Skeletal muscle tissue (tissue), 4 donors: ENCODE results near the gene NCAPD3. TPM values are rescaled to one million over a fixed set of nuclear protein-coding genes. Genes with fewer than 3 reads are reported as not detected.
"Not testable (repeated sequence)": the region's sequence is repeated elsewhere in the genome, so short reads cannot be mapped to it uniquely, and the experiment has no call there.

Source experiments
- H3K27ac ChIP-seq: one replicate; pipeline ENCODE4 v1.7.0; 2013; ENCODE audit warnings: mild to moderate bottlenecking, low read depth, low read length, inconsistent platforms
- H3K27me3 ChIP-seq, 3 donors: one replicate each; pipeline ENCODE4 v1.7.0; 2013; ENCODE audit warnings: low read length in 3 of 3; ENCODE audit not compliant: control insufficient read depth in 3 of 3, insufficient read depth in 3 of 3
- H3K36me3 ChIP-seq, 3 donors: one replicate each; pipeline ENCODE4 v1.7.0; 2013; ENCODE audit warnings: low read length in 3 of 3; ENCODE audit not compliant: control insufficient read depth in 3 of 3, insufficient read depth in 3 of 3
- H3K4me1 ChIP-seq, 3 donors: one replicate each; pipeline ENCODE4 v1.7.0; 2013; ENCODE audit warnings: low read length in 3 of 3, mild to moderate bottlenecking in 3 of 3; ENCODE audit not compliant: control insufficient read depth in 3 of 3, insufficient read depth in 3 of 3
- H3K4me3 ChIP-seq, 3 donors: one replicate each; pipeline ENCODE4 v1.7.0; 2013; ENCODE audit warnings: low read length in 3 of 3
- H3K9ac ChIP-seq, 3 donors: one replicate each; pipeline ENCODE4 v1.7.0; 2013; ENCODE audit warnings: low read length in 3 of 3, mild to moderate bottlenecking in 3 of 3, moderate library complexity in 2 of 3, low read depth in 1 of 3
- H3K9me3 ChIP-seq, 3 donors: one replicate each; pipeline ENCODE4 v1.7.0; 2013; ENCODE audit warnings: low read length in 3 of 3; ENCODE audit not compliant: control insufficient read depth in 3 of 3
- total RNA-seq: library from RNA; depleted of rRNA; stranded (reverse); fragments of >200 nt; gene quantifications from one replicate; pipeline ENCODE4 v1.2.3, GENCODE V29; 2014
- donor health status: Osteomylitis.

Gene NCAPD3
- total RNA-seq, 1 donor from 2014 or later = 11.0 TPM

GRCh38 chr11:134124660-134125451, 98.9 kb downstream of the NCAPD3 start:
- Histone ChIP-seq H3K4me3 (peak overlapping the region; percentile 73 to 84 (median 74)), H3K9me3 (no peaks in the 10 kb centered on the region), H3K36me3 (no peaks in the 10 kb centered on the region), H3K27me3 (no peaks in the 10 kb centered on the region), H3K27ac (peak overlapping the region; percentile 49), H3K9ac (peak overlapping the region; percentile 59 to 84 (median 70)), H3K4me1 (peaks cover 30 to 41% (median 36%) of the 10 kb centered on the region in 3 donors)

GRCh38 chr11:134120921-134121526, 102.7 kb downstream of the NCAPD3 start:
- Histone ChIP-seq H3K27ac (peak overlapping the region; percentile 77), H3K9ac (peak overlapping the region; percentile 50 to 69 (median 66)), H3K9me3 (no peaks in the 10 kb centered on the region), H3K36me3 (no peaks in the 10 kb centered on the region), H3K4me3 (peak overlapping the region; percentile 55 to 64 (median 63)), H3K4me1 (peaks cover 27 to 43% (median 39%) of the 10 kb centered on the region in 3 donors), H3K27me3 (no peaks in the 10 kb centered on the region)

- Histone ChIP-seq H3K36me3 (no peaks in the 10 kb centered on the region), H3K9me3 (no peaks in the 10 kb centered on the region), H3K9ac (peak overlapping the region; percentile 50 to 69 (median 66)), H3K27me3 (no peaks in the 10 kb centered on the region), H3K4me1 (peaks cover 20 to 36% (median 33%) of the 10 kb centered on the region in 3 donors), H3K27ac (peak overlapping the region; percentile 77), H3K4me3 (peak overlapping the region; percentile 55 to 64 (median 63))
Measured at GRCh38 chr11:134120143-134120850, 103.5 kb downstream of the NCAPD3 start.

- Histone ChIP-seq H3K9ac (no peak overlapping the region), H3K4me1 (peaks cover 18 to 29% (median 26%) of the 10 kb centered on the region in 3 donors)
Measured at GRCh38 chr11:134119094-134119493, 104.7 kb downstream of the NCAPD3 start.

GRCh38 chr11:134118006-134118405, 105.8 kb downstream of the NCAPD3 start:
- H3K4me1 ChIP-seq = peaks cover 18 to 29% (median 26%) of the 10 kb centered on the region in 3 donors
- H3K9ac ChIP-seq = no peak overlapping the region
- no peaks in the 10 kb centered on the region for H3K27me3 ChIP-seq
- H3K9me3 ChIP-seq = no peaks in the 10 kb centered on the region
- no peak overlapping the region for H3K4me3 ChIP-seq
- H3K27ac ChIP-seq = no peak overlapping the region
- H3K36me3 ChIP-seq = no peaks in the 10 kb centered on the region

More at GRCh38 chr11:134119094-134119493, 104.7 kb downstream of the NCAPD3 start:
- H3K4me3 ChIP-seq = no peak overlapping the region
- no peaks in the 10 kb centered on the region for H3K27me3 ChIP-seq
- no peaks in the 10 kb centered on the region for H3K36me3 ChIP-seq
- H3K27ac ChIP-seq = peak overlapping the region; percentile 77
- no peaks in the 10 kb centered on the region for H3K9me3 ChIP-seq

GRCh38 chr11:134116210-134116609, 107.6 kb downstream of the NCAPD3 start:
- Histone ChIP-seq H3K4me1 (peaks cover 14 to 21% (median 16%) of the 10 kb centered on the region in 3 donors), H3K4me3 (no peak overlapping the region), H3K9ac (no peak overlapping the region), H3K9me3 (no peaks in the 10 kb centered on the region), H3K27me3 (no peaks in the 10 kb centered on the region), H3K36me3 (no peaks in the 10 kb centered on the region), H3K27ac (no peak overlapping the region)

GRCh38 chr11:134113787-134114186, 110.0 kb downstream of the NCAPD3 start:
- not testable (repeated sequence) for H3K9me3 ChIP-seq

GRCh38 chr11:134110252-134110815, 113.4 kb downstream of the NCAPD3 start:
- Histone ChIP-seq H3K27ac (no peak overlapping the region), H3K27me3 (no peaks in the 10 kb centered on the region), H3K36me3 (no peaks in the 10 kb centered on the region), H3K4me1 (no peaks in the 10 kb centered on the region), H3K9me3 (no peaks in the 10 kb centered on the region), H3K4me3 (no peak overlapping the region), H3K9ac (no peak overlapping the region)

More at GRCh38 chr11:134113787-134114186, 110.0 kb downstream of the NCAPD3 start:
- not testable (repeated sequence) for H3K27ac ChIP-seq, H3K27me3 ChIP-seq, H3K9ac ChIP-seq, H3K36me3 ChIP-seq, H3K4me1 ChIP-seq, H3K4me3 ChIP-seq
